BLaER1 treated with 17β-estradiol and CSF1 and Interleukin-3, amounts not matched to agents 10 nM and 100 nM (cell line): Measurements from ENCODE around the gene AKNAD1.
"Not testable (repeated sequence)": the region's sequence is repeated elsewhere in the genome, so short reads cannot be mapped to it uniquely, and the experiment has no call there.

Source experiments
- H3K27ac ChIP-seq, 11 experiments: shearing (Covaris generic); formaldehyde crosslinking; 2 replicates each; pipeline ENCODE4 v1.8.1; 2022
- H3K27me3 ChIP-seq, 11 experiments: shearing (Covaris generic); formaldehyde crosslinking; 2 replicates each; pipeline ENCODE4 v1.8.1; 2022
- H3K36me3 ChIP-seq, 11 experiments: shearing (Covaris generic); formaldehyde crosslinking; 2 replicates each; pipeline ENCODE4 v1.8.1; 2022
- H3K4me1 ChIP-seq, 10 experiments: shearing (Covaris generic); formaldehyde crosslinking; 2 replicates each; pipeline ENCODE4 v1.8.1; 2022
- H3K4me2 ChIP-seq, 11 experiments: shearing (Covaris generic); formaldehyde crosslinking; 2 replicates each; pipeline ENCODE4 v1.8.1; 2022
- H3K4me3 ChIP-seq, 10 experiments: shearing (Covaris generic); formaldehyde crosslinking; 2 replicates each; pipeline ENCODE4 v1.8.1; 2022
- H3K9ac ChIP-seq, 11 experiments: shearing (Covaris generic); formaldehyde crosslinking; 2 replicates each; pipeline ENCODE4 v1.8.1; 2022
- H3K9me3 ChIP-seq, 11 experiments: shearing (Covaris generic); formaldehyde crosslinking; replicated peaks in 1 of 11; 2 replicates each; pipeline ENCODE4 v1.8.1; 2022
- H4K20me1 ChIP-seq, 11 experiments: shearing (Covaris generic); formaldehyde crosslinking; 2 replicates each; pipeline ENCODE4 v1.8.1; 2022
- Cebpa-rat ChIP-seq, 11 experiments: shearing (Covaris generic); IDR thresholded peaks; 2 replicates each; pipeline ENCODE4 v1.8.1; 2022

The AKNAD1 gene

GRCh38 chr1:108813326-108813725 lies 43.6 kb downstream of the AKNAD1 start:
- H3K4me3 ChIP-seq = no peak overlapping the region
- no peak for TF ChIP-seq Cebpa-rat (IDR thresholded peaks at IDR 0.05)
- H4K20me1 ChIP-seq = no peaks in the 10 kb centered on the region
- no peaks in the 10 kb centered on the region for H3K27me3 ChIP-seq
- H3K4me1 ChIP-seq = peaks cover 0 to 11% (median 0%) of the 10 kb centered on the region in 10 experiments; a peak in 5 of 20 replicates
- no peak overlapping the region for H3K4me2 ChIP-seq
- H3K9me3 ChIP-seq = no peaks in the 10 kb centered on the region
- H3K27ac ChIP-seq = no peak overlapping the region
- H3K36me3 ChIP-seq = peaks cover 3 to 37% (median 29%) of the 10 kb centered on the region in 11 experiments; a peak in 21 of 22 replicates
- no peak overlapping the region for H3K9ac ChIP-seq

DNA sequence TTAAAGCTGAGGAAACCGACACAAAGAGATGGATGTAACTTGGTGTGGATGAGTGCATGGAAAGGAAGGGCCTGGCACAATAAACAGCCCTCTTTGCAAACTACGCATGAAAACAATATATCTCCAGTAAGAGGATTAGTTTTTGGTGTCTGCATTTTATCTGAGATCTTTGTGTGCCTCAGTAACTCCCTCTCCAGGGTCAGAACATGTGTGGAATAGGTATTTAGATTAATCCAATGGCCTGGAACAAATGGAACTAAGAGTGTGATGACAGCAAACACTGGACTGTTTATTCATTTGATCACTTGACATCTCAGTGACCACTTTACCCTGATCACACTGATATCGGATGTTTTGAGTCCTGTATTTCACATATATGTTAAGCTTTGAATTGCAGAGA lies 45.3 kb downstream of the AKNAD1 start:
- Histone ChIP-seq H3K9ac (no peak overlapping the region), H4K20me1 (no peaks in the 10 kb centered on the region), H3K4me1 (peaks cover 0 to 7% (median 0%) of the 10 kb centered on the region in 10 experiments; a peak in 5 of 20 replicates), H3K27ac (no peak overlapping the region), H3K9me3 (no peaks in the 10 kb centered on the region), H3K27me3 (no peaks in the 10 kb centered on the region), H3K36me3 (peaks cover 19 to 54% (median 46%) of the 10 kb centered on the region in 11 experiments), H3K4me2 (no peak overlapping the region), H3K4me3 (no peak overlapping the region)
- no peak for TF ChIP-seq Cebpa-rat (IDR thresholded peaks at IDR 0.05)

- Histone ChIP-seq H3K36me3 (peaks cover 46 to 86% (median 75%) of the 10 kb centered on the region in 11 experiments), H3K4me1 (no peaks in the 10 kb centered on the region), H4K20me1 (no peaks in the 10 kb centered on the region), H3K9me3 (no peaks in the 10 kb centered on the region), H3K9ac (no peak overlapping the region), H3K4me3 (no peak overlapping the region), H3K4me2 (no peak overlapping the region), H3K27me3 (no peaks in the 10 kb centered on the region), H3K27ac (no peak overlapping the region)
- no peak for TF ChIP-seq Cebpa-rat (IDR thresholded peaks at IDR 0.05)
Observed at GRCh38 chr1:108808438-108808837, 48.5 kb downstream of the AKNAD1 start.

DNA sequence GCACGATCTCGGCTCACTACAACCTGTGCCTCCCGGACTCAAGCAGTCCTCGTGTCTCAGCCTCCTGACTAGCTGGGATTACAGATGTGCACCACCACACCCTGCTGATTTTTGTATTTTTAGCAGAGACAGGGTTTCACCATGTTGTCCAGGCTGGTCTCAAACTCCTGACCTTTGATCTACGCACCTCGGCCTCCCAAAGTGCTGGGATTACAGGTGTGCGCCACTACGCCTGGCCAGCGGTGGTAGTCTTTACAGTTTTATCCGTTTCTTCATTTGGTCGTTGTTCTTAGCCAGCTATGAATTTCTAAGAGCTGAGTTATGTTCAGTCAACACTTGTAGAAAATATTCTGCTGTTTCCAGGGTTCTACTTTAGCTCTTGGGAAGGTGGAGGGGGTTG lies 53.3 kb downstream of the AKNAD1 start:
- H3K4me1 ChIP-seq = no peaks in the 10 kb centered on the region
- peaks cover 63 to 100% (median 89%) of the 10 kb centered on the region in 11 experiments for H3K36me3 ChIP-seq
- H4K20me1 ChIP-seq = no peaks in the 10 kb centered on the region
- H3K27me3 ChIP-seq = no peaks in the 10 kb centered on the region
- H3K9me3 ChIP-seq = no peaks in the 10 kb centered on the region
- no peak overlapping the region for H3K9ac ChIP-seq
- no peak overlapping the region for H3K27ac ChIP-seq
- no peak overlapping the region for H3K4me2 ChIP-seq
- no peak for TF ChIP-seq Cebpa-rat (IDR thresholded peaks at IDR 0.05)
- no peak overlapping the region for H3K4me3 ChIP-seq

DNA sequence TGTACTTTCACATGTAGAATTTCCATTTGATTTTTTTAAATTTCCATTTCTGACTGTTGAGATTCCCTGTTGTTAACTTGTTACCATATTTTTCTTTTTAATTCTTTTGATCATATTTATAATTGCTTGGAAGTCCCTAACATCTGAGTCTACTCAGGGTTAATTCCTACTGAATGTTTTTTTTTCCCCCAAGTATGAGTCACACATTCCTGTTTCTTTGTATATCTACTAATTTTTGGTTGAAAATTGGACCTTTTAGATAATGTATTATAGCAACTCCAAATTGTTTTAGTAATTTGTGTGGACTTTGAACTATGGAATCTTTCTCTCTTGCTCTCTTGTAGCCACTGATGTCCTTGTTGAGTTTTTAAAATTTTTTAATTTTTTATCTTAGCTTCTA lies 55.8 kb downstream of the AKNAD1 start:
- Histone ChIP-seq H3K4me1 (no peaks in the 10 kb centered on the region), H3K4me3 (no peak overlapping the region), H3K4me2 (no peak overlapping the region), H3K27ac (no peak overlapping the region), H3K36me3 (peaks cover 61 to 100% (median 88%) of the 10 kb centered on the region in 11 experiments), H4K20me1 (0 out of 22 replicates have a peak, but pooled peaks cover 0 to 2% (median 0%) of the 10 kb centered on the region in 11 experiments), H3K9me3 (no peaks in the 10 kb centered on the region), H3K27me3 (no peaks in the 10 kb centered on the region), H3K9ac (no peak overlapping the region)
- TF ChIP-seq Cebpa-rat (IDR thresholded peaks at IDR 0.05) = no peak

- H3K27ac ChIP-seq = no peak overlapping the region
- H3K4me3 ChIP-seq = no peak overlapping the region
- TF ChIP-seq Cebpa-rat (IDR thresholded peaks at IDR 0.05) = no peak
- H3K4me1 ChIP-seq = no peaks in the 10 kb centered on the region
- no peaks in the 10 kb centered on the region for H3K27me3 ChIP-seq
- peaks cover 64 to 100% (median 91%) of the 10 kb centered on the region in 11 experiments for H3K36me3 ChIP-seq
- H3K9ac ChIP-seq = no peak overlapping the region
- no peak overlapping the region for H3K4me2 ChIP-seq
- H4K20me1 ChIP-seq = 0 out of 22 replicates have a peak, but pooled peaks cover 0 to 2% (median 0%) of the 10 kb centered on the region in 11 experiments
- H3K9me3 ChIP-seq = no peaks in the 10 kb centered on the region
Observed at GRCh38 chr1:108799001-108799400, 57.9 kb downstream of the AKNAD1 start.

GRCh38 chr1:108792420-108792819 lies 64.5 kb downstream of the AKNAD1 start:
- no peaks in the 10 kb centered on the region for H3K4me1 ChIP-seq
- H3K9me3 ChIP-seq = peaks cover 23 to 34% (median 25%) of the 10 kb centered on the region in 11 experiments
- no peaks in the 10 kb centered on the region for H3K27me3 ChIP-seq
- no peak for TF ChIP-seq Cebpa-rat (IDR thresholded peaks at IDR 0.05)
- H4K20me1 ChIP-seq = 0 out of 22 replicates have a peak, but pooled peaks cover 0 to 2% (median 0%) of the 10 kb centered on the region in 11 experiments
- H3K27ac ChIP-seq = no peak overlapping the region
- peaks cover 66 to 98% (median 89%) of the 10 kb centered on the region in 11 experiments for H3K36me3 ChIP-seq
- H3K9ac ChIP-seq = no peak overlapping the region
- no peak overlapping the region for H3K4me3 ChIP-seq
- no peak overlapping the region for H3K4me2 ChIP-seq

DNA sequence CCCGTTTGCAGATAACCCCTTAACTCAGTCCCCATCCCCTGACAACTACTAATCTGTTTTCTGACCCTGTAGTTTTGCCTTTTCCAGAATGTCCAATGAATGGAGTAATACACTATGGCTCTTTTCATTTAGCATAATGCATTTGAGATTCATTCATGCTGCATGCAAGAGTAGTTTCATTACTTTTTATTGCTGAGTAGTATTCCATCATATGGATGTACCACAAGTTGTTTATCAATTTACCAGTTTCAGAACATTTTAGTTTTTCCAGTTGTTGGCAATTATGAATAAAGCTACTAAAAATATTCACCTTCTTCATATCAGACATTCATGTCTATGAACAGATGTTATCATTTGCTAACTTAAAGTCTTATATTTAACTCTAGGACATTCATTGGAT lies 65.1 kb downstream of the AKNAD1 start:
- Histone ChIP-seq H3K9me3 (peaks cover 23 to 34% (median 25%) of the 10 kb centered on the region in 11 experiments), H4K20me1 (no peaks in the 10 kb centered on the region), H3K27ac (no peak overlapping the region), H3K27me3 (no peaks in the 10 kb centered on the region), H3K4me2 (no peak overlapping the region), H3K36me3 (peaks cover 61 to 98% (median 87%) of the 10 kb centered on the region in 11 experiments), H3K4me1 (no peaks in the 10 kb centered on the region), H3K4me3 (peak overlapping the region in 1 of 10 experiments; percentile 12; a peak in 1 of 20 replicates), H3K9ac (no peak overlapping the region)
- no peak for TF ChIP-seq Cebpa-rat (IDR thresholded peaks at IDR 0.05)

- no peaks in the 10 kb centered on the region for H3K4me1 ChIP-seq
- no peak overlapping the region for H3K4me2 ChIP-seq
- TF ChIP-seq Cebpa-rat (IDR thresholded peaks at IDR 0.05) = no peak
- H4K20me1 ChIP-seq = no peaks in the 10 kb centered on the region
- H3K36me3 ChIP-seq = peaks cover 63 to 98% (median 88%) of the 10 kb centered on the region in 11 experiments
- H3K27me3 ChIP-seq = no peaks in the 10 kb centered on the region
- peak overlapping the region in 2 of 10 experiments; percentile 16 to 18; a peak in 2 of 20 replicates for H3K4me3 ChIP-seq
- no peak overlapping the region for H3K9ac ChIP-seq
- peaks cover 39 to 57% (median 43%) of the 10 kb centered on the region in 11 experiments for H3K9me3 ChIP-seq
- no peak overlapping the region for H3K27ac ChIP-seq
Observed at GRCh38 chr1:108785880-108786279, 71.0 kb downstream of the AKNAD1 start.

DNA sequence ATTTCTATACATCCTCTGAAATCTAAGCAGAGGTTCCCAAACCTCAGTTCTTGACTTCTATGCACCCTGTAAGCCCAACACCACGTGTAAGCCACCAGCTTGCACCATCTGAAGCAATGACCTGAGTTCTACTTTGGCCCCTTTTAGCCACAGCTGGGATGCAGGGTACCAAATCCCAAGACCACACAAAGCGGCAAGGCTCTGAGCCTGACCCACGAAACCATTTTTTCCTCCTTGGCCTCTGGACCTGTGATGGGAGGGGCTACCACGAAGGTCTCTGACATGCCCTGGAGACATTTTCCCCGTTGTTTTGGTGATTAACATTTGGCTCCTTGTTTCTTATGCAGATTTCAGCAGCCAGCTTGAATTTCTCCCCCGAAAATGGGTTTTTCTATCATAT lies 71.6 kb downstream of the AKNAD1 start:
- Histone ChIP-seq H3K4me3 (peak overlapping the region in 5 of 10 experiments; percentile 12 to 41 (median 18); a peak in 3 of 20 replicates), H3K27ac (no peak overlapping the region), H3K36me3 (peaks cover 69 to 100% (median 88%) of the 10 kb centered on the region in 11 experiments), H3K4me1 (no peaks in the 10 kb centered on the region), H3K4me2 (no peak overlapping the region), H3K9me3 (peaks cover 38 to 52% (median 41%) of the 10 kb centered on the region in 11 experiments), H3K9ac (no peak overlapping the region), H4K20me1 (no peaks in the 10 kb centered on the region), H3K27me3 (no peaks in the 10 kb centered on the region)
- TF ChIP-seq Cebpa-rat (IDR thresholded peaks at IDR 0.05) = no peak

DNA sequence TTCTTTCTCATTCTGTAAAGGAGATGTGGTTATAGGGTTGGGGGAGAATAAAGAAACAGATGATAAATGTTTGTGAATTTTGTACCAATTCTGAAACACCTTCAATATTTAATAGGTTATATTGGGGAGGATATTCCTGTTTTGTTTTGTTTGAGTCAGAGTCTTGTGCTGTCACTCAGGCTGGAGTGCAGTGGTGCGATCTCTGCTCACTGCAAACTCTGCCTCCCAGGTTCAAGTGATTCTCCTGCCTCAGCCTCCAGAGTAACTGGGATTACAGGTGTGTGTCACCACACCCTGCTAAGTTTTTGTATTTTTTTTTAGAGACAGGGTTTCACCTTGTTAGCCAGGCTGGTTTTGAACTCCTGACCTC lies 75.3 kb downstream of the AKNAD1 start:
- Histone ChIP-seq H3K36me3 (peaks cover 78 to 98% (median 91%) of the 10 kb centered on the region in 11 experiments), H3K9me3 (peaks cover 37 to 45% (median 40%) of the 10 kb centered on the region in 11 experiments)
- not testable (repeated sequence) for H3K4me3 ChIP-seq, H3K9ac ChIP-seq, H3K4me2 ChIP-seq, H4K20me1 ChIP-seq, H3K27ac ChIP-seq, H3K27me3 ChIP-seq, H3K4me1 ChIP-seq
